IMR-90 (cell line): ENCODE data around the gene IBA57. TPM values are rescaled to one million over a fixed set of nuclear protein-coding genes. Genes with fewer than 3 reads are reported as not detected.

Experiments
- ATAC-seq: fragments of 200-7000 bp; cut with Tn5 transposase; 2 replicates; pipeline ENCODE4 v1.9.1; 2020; ENCODE audit warnings: low read depth, mild to moderate bottlenecking, moderate library complexity
- BruUV-seq: library from RNA; stranded (reverse); fragments of 400-500 nt; replicated peaks from 2 replicates; lab custom pipeline; 2021; lab: Mats Ljungman, UMichigan
- CTCF ChIA-PET: fragments of 300-600 bp; formaldehyde crosslinking; extraction: SDS; loops from one replicate; lab custom pipeline; 2021; ENCODE audit warnings: antibody characterized with exemption; lab: Yijun Ruan, JAX
- POLR2A ChIA-PET: fragments of 300-600 bp; sonication (Branson Sonifier 250); formaldehyde crosslinking; loops from one replicate; lab custom pipeline; 2022; ENCODE audit warnings: antibody characterized with exemption; ENCODE audit not compliant: unreplicated experiment; lab: Charles Lee
- DNase-seq: peaks from one replicate; pipeline ENCODE4 v3.0.0; 2013
- H2AFZ ChIP-seq: replicated peaks from 2 replicates; pipeline ENCODE3; 2013; ENCODE audit warnings: low read length, mild to moderate bottlenecking; ENCODE audit not compliant: poor library complexity
- H2AK5ac ChIP-seq: 2 replicates; pipeline ENCODE4 v1.6.1; 2013; ENCODE audit warnings: low read depth, low read length, inconsistent platforms
- H2AK9ac ChIP-seq: replicated peaks from 2 replicates; pipeline ENCODE3; 2013; ENCODE audit warnings: mild to moderate bottlenecking, low read depth, low read length, moderate library complexity; ENCODE audit not compliant: poor library complexity
- H2BK120ac ChIP-seq: 2 replicates; pipeline ENCODE4 v1.6.1; 2013; ENCODE audit warnings: low read depth, low read length, inconsistent platforms
- H2BK15ac ChIP-seq: 3 replicates; pipeline ENCODE4 v1.6.1; 2013; ENCODE audit warnings: low read depth, low read length, inconsistent platforms
- H2BK20ac ChIP-seq: 2 replicates; pipeline ENCODE4 v1.6.1; 2013; ENCODE audit warnings: low read depth, mild to moderate bottlenecking, inconsistent platforms, low read length, moderate library complexity
- H2BK5ac ChIP-seq: 2 replicates; pipeline ENCODE4 v1.6.1; 2013; ENCODE audit warnings: mild to moderate bottlenecking, low read depth, low read length, inconsistent platforms; ENCODE audit not compliant: poor library complexity, severe bottlenecking
- H3K14ac ChIP-seq: replicated peaks from 2 replicates; pipeline ENCODE4 v1.6.1; 2013; ENCODE audit warnings: low read depth, low read length, inconsistent platforms
- H3K18ac ChIP-seq: 2 replicates; pipeline ENCODE4 v1.6.1; 2013; ENCODE audit warnings: low read depth, low read length, control low read depth
- H3K23ac ChIP-seq: 2 replicates; pipeline ENCODE4 v1.6.1; 2013; ENCODE audit warnings: low read depth, low read length, inconsistent platforms
- H3K27ac ChIP-seq: 2 replicates; pipeline ENCODE4 v1.5.1; 2013; ENCODE audit warnings: mild to moderate bottlenecking, control low read depth, low read length; ENCODE audit not compliant: insufficient read depth
- H3K27me3 ChIP-seq: 2 replicates; pipeline ENCODE4 v1.6.1; 2013; ENCODE audit warnings: low read length; ENCODE audit not compliant: control insufficient read depth, insufficient read depth
- H3K36me3 ChIP-seq: 2 replicates; pipeline ENCODE4 v1.6.1; 2013; ENCODE audit warnings: low read length, mixed read lengths; ENCODE audit not compliant: control insufficient read depth, insufficient read depth
- H3K4ac ChIP-seq: 2 replicates; pipeline ENCODE4 v1.6.1; 2013; ENCODE audit warnings: low read depth, low read length, inconsistent platforms
- H3K4me1 ChIP-seq: 2 replicates; pipeline ENCODE4 v1.6.1; 2013; ENCODE audit warnings: low read length, mixed read lengths; ENCODE audit not compliant: control insufficient read depth, insufficient read depth
- H3K4me2 ChIP-seq: 2 replicates; pipeline ENCODE4 v1.6.1; 2013; ENCODE audit warnings: low read depth, mild to moderate bottlenecking, control low read depth, low read length, moderate library complexity
- H3K4me3 ChIP-seq: 2 replicates; pipeline ENCODE4 v1.5.1; 2013; ENCODE audit warnings: low read depth, mild to moderate bottlenecking, control low read depth, low read length, moderate library complexity; ENCODE audit not compliant: insufficient read depth
- H3K56ac ChIP-seq: 2 replicates; pipeline ENCODE4 v1.6.1; 2013; ENCODE audit warnings: low read length, inconsistent platforms; ENCODE audit not compliant: insufficient read depth; ENCODE audit errors: extremely low read depth
- H3K79me1 ChIP-seq, 2 experiments: 2 replicates each; pipeline ENCODE4 v1.6.1; 2013; ENCODE audit warnings: low read length in 2 of 2, inconsistent platforms in 1 of 2, low read depth in 1 of 2
- H3K9ac ChIP-seq: 2 replicates; pipeline ENCODE4 v1.6.1; 2013; ENCODE audit warnings: low read depth, low read length, control low read depth
- H3K9me1 ChIP-seq: 2 replicates; pipeline ENCODE4 v1.6.1; 2013; ENCODE audit warnings: low read length, inconsistent platforms; ENCODE audit not compliant: insufficient read depth
- H3K9me3 ChIP-seq: 2 replicates; pipeline ENCODE4 v1.6.1; 2013; ENCODE audit warnings: low read length; ENCODE audit not compliant: control insufficient read depth, insufficient read depth
- H4K20me1 ChIP-seq: 2 replicates; pipeline ENCODE4 v1.6.1; 2013; ENCODE audit warnings: low read length, inconsistent platforms; ENCODE audit not compliant: insufficient read depth
- H4K5ac ChIP-seq: 2 replicates; pipeline ENCODE4 v1.6.1; 2013; ENCODE audit warnings: mild to moderate bottlenecking, low read depth, low read length, control low read depth
- H4K8ac ChIP-seq, 2 experiments: 2 replicates each; pipeline ENCODE4 v1.6.1; 2013; ENCODE audit warnings: low read depth in 2 of 2, low read length in 2 of 2, control low read depth in 1 of 2, inconsistent platforms in 1 of 2
- H4K91ac ChIP-seq: 2 replicates; pipeline ENCODE4 v1.6.1; 2013; ENCODE audit warnings: low read depth, low read length, inconsistent platforms; ENCODE audit not compliant: insufficient read depth
- CHD1 ChIP-seq: IDR thresholded peaks from 2 replicates; pipeline ENCODE4 v1.6.1; 2012; ENCODE audit warnings: low read depth, low read length, improper control_type of control experiment
- CTCF ChIP-seq: conservative IDR thresholded peaks from 2 replicates; pipeline ENCODE4 v1.5.1; 2012; ENCODE audit warnings: mild to moderate bottlenecking, low read depth, low read length, improper control_type of control experiment
- FOS ChIP-seq: fragments of 150-350 bp; IDR thresholded peaks from 2 replicates; pipeline ENCODE4 v1.6.1; 2016; ENCODE audit warnings: low read depth, low read length
- MXI1 ChIP-seq: IDR thresholded peaks from 2 replicates; pipeline ENCODE4 v1.6.1; 2012; ENCODE audit warnings: low read depth, mild to moderate bottlenecking, low read length, moderate library complexity, borderline replicate concordance
- RAD21 ChIP-seq: IDR thresholded peaks from 2 replicates; pipeline ENCODE4 v1.6.1; 2012; ENCODE audit warnings: low read length, improper control_type of control experiment
- SMC3 ChIP-seq: fragments of 150-350 bp; IDR thresholded peaks from 2 replicates; pipeline ENCODE4 v1.6.1; 2016; ENCODE audit warnings: low read depth, mild to moderate bottlenecking, antibody characterized with exemption, low read length, moderate library complexity
- WGBS, 2 experiments: methylation state at CpG; one replicate each; pipeline versions ENCODE4 v1.1.5 to v1.1.7; 2013; ENCODE audit warnings: missing lambda C conversion rate in 2 of 2; ENCODE audit not compliant: insufficient read length in 1 of 2; ENCODE audit errors: extremely low coverage in 2 of 2; 5-methylcytosine and 5-hydroxymethylcytosine counted together
- dilution Hi-C: fragments of 300-500 bp; cut with HindIII; formaldehyde crosslinking; loops from one replicate; pipeline ENCODE4 v1.14.3; 2018; ENCODE audit warnings: low sequenced_read_pairs; ENCODE audit not compliant: unreplicated experiment
- in situ Hi-C: fragments of 300-500 bp; cut with MboI; formaldehyde crosslinking; loops from 3 replicates; pipeline ENCODE4 v1.14.3; 2019; ENCODE audit warnings: low sequenced_read_pairs, inconsistent platforms, mixed read lengths
- intact Hi-C: fragments of 100-400 bp; cut with micrococcal nuclease; formaldehyde crosslinking; loops from 2 replicates; pipeline ENCODE4 v1.10.0; 2022
- polyA plus RNA-seq, 3 experiments: library from polyadenylated mRNA; depleted of rRNA; stranded (reverse); fragments of >200 nt; gene quantifications; 2 replicates each; pipeline ENCODE4 v1.2.3, GENCODE V29; 2012; ENCODE audit warnings: low replicate concordance in 1 of 3
- total RNA-seq: library from RNA; depleted of rRNA; stranded (reverse); fragments of >200 nt; gene quantifications from 2 replicates; pipeline ENCODE4 v1.2.3, GENCODE V29; 2012

IBA57 gene
- total and polyA plus RNA-seq, 2 of the 4 experiments (the other 2 are of a cell fraction) = 2.0 to 2.6 TPM

- no peak for ATAC-seq
- POLR2A ChIA-PET = interaction anchor here (0.6 kb wide), 1 partner anchor 22 kb away, joined by 3 read pairs; no protein-coding TSS in a partner anchor
- Histone ChIP-seq H3K23ac (no peak overlapping the region), H3K36me3 (no peaks in the 10 kb centered on the region), H4K8ac (no peak overlapping the region), H2BK5ac (no peak overlapping the region), H3K14ac (no peak overlapping the region), H3K27me3 (peaks cover 19% of the 10 kb centered on the region), H2BK120ac (no peak overlapping the region), H4K5ac (no peak overlapping the region), H3K56ac (no peak overlapping the region), H3K4ac (no peak overlapping the region), H2AK5ac (no peak overlapping the region), H2BK15ac (no peak overlapping the region), H4K91ac (no peak overlapping the region), H3K9me3 (no peaks in the 10 kb centered on the region), H3K9me1 (no peaks in the 10 kb centered on the region), H3K18ac (no peak overlapping the region), H3K4me2 (no peak overlapping the region), H3K79me1 (no peaks in the 10 kb centered on the region), H3K9ac (no peak overlapping the region), H2AFZ (no peak overlapping the region), H2AK9ac (no peak overlapping the region), H4K20me1 (no peaks in the 10 kb centered on the region), H3K27ac (no peak overlapping the region), H3K4me1 (no peaks in the 10 kb centered on the region), H3K4me3 (no peak overlapping the region), H2BK20ac (no peak overlapping the region)
- TF ChIP-seq SMC3 (no peak), RAD21 (no peak), CHD1 (no peak), CTCF (no peak), MXI1 (no peak), FOS (no peak)
- in situ Hi-C loops = loop anchor here (10.0 kb wide), 1 partner anchor 370 kb away; no protein-coding TSS in a partner anchor
- CTCF ChIA-PET = no interaction called here
- no TSS peak for BruUV-seq
- 77% methylated on average over 4 of the region's 12 CpGs; no CpG with 5 or more reads in 1 of the 2 experiments for WGBS, 2 experiments
- dilution Hi-C loops = no loop called here
- DNase-seq = no peak
- intact Hi-C loops = loop anchor here (5.0 to 10.0 kb wide), 3 partner anchors 140 to 368 kb away; no protein-coding TSS in a partner anchor
These were observed 31.0 kb upstream of the IBA57 start for GRCh38 chr1:228134591-228134990.
